ENCODE data around the gene HCN2. TPM values are rescaled to one million over a fixed set of nuclear protein-coding genes. Genes with fewer than 3 reads are reported as not detected.

Gene HCN2
- total and polyA plus RNA-seq, 10 of the 15 experiments (the other 5 are each of a cell fraction or from before 2014, with no cell fraction given), result 0.01 to 0.54 (median 0.08) TPM; not detected in 4

- in situ Hi-C loops (cut with MboI), result no loop called here
- 66% methylated on average over 24 of the region's 30 CpGs for WGBS (ENCODE audit: insufficient coverage, insufficient replicate concordance, low lambda C conversion rate, missing lambda C conversion rate)
- Histone ChIP-seq H3K27me3 (replicated peaks in 1 of 2; ENCODE audit: control insufficient read depth in 2 of 2, insufficient read depth in 2 of 2, low read length in 1 of 2) (no peaks in the 10 kb centered on the region), H3K4me3 (no peak overlapping the region), H4K20me1 (ENCODE audit: control insufficient read depth, insufficient read depth) (no peaks in the 10 kb centered on the region), H3K79me2 (ENCODE audit: control insufficient read depth, insufficient read depth, low read length) (no peaks in the 10 kb centered on the region), H3K4me2 (ENCODE audit: control insufficient read depth, insufficient read depth) (no peak overlapping the region), H3K4me1 (ENCODE audit: control insufficient read depth, insufficient read depth, low read length) (peaks cover 8% of the 10 kb centered on the region), H3K36me3 (ENCODE audit: control insufficient read depth in 2 of 2, insufficient read depth in 2 of 2, low read length in 1 of 2) (no peaks in the 10 kb centered on the region), H3K9me3 (replicated peaks; ENCODE audit: control insufficient read depth, insufficient read depth, low read length) (no peaks in the 10 kb centered on the region), H2AFZ (ENCODE audit: control insufficient read depth, low read depth, low read length) (no peak overlapping the region), H3K27ac (ENCODE audit: control insufficient read depth, insufficient read depth) (no peak overlapping the region), H3K9ac (ENCODE audit: control insufficient read depth, insufficient read depth, low read length) (no peak overlapping the region)
- no peak for DNase-seq (ENCODE audit: low read depth, low spot score)
- intact Hi-C loops (cut with micrococcal nuclease; ENCODE audit: unreplicated experiment), result no loop called here
- ATAC-seq, result no peak
- POLR2A ChIA-PET, result no interaction called here
- no peak for TF ChIP-seq CREB1 (IDR thresholded peaks at IDR 0.05; ENCODE audit: low read depth)
- no peak for TF ChIP-seq ATF3 (IDR thresholded peaks at IDR 0.05; ENCODE audit: borderline replicate concordance, extremely low read depth, low read depth, low read length)
- no peak for TF ChIP-seq JUND (IDR thresholded peaks at IDR 0.05; ENCODE audit: low read depth, low read length)
- no peak for TF ChIP-seq RELA (IDR thresholded peaks at IDR 0.05; ENCODE audit: borderline replicate concordance, partially characterized antibody)
- FAIRE-seq, result no peak
- RAD21 ChIA-PET (ENCODE audit: unreplicated experiment), result no interaction called here
- no TSS peak for BruUV-seq (replicated peaks)
- SMC1A ChIA-PET (ENCODE audit: uncharacterized antibody, unreplicated experiment), result no interaction called here
- CTCF ChIA-PET, result no interaction called here
Observed at GRCh38 chr19:608155-609003, 18.7 kb downstream of the HCN2 start.

DNA sequence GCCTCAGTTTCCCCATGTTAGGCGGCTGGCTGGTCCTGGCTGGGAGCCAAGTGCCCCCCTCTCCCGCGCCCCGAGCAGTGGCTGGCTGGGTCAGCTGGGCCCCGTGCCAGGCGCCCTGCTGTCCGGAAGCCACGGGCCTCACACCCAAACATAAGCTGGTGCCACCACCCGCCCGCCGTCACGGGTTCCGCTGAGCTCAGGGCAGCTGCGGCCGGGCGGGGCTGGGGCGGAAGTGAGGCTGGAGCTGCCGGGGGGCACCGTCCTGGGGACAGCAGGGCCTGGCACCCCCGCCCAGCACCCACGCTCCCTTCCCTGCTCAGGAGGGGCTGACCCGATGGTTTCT, 19.3 kb downstream of the HCN2 start:
- Histone ChIP-seq H3K27ac (ENCODE audit: control insufficient read depth, insufficient read depth) (no peak overlapping the region), H3K27me3 (replicated peaks in 1 of 2; ENCODE audit: control insufficient read depth in 2 of 2, insufficient read depth in 2 of 2, low read length in 1 of 2) (no peaks in the 10 kb centered on the region), H3K4me2 (ENCODE audit: control insufficient read depth, insufficient read depth) (no peak overlapping the region), H4K20me1 (ENCODE audit: control insufficient read depth, insufficient read depth) (no peaks in the 10 kb centered on the region), H3K4me1 (ENCODE audit: control insufficient read depth, insufficient read depth, low read length) (peaks cover 8% of the 10 kb centered on the region), H3K79me2 (ENCODE audit: control insufficient read depth, insufficient read depth, low read length) (no peaks in the 10 kb centered on the region), H3K36me3 (ENCODE audit: control insufficient read depth in 2 of 2, insufficient read depth in 2 of 2, low read length in 1 of 2) (no peaks in the 10 kb centered on the region), H3K9ac (ENCODE audit: control insufficient read depth, insufficient read depth, low read length) (no peak overlapping the region), H3K9me3 (replicated peaks; ENCODE audit: control insufficient read depth, insufficient read depth, low read length) (no peaks in the 10 kb centered on the region), H3K4me3 (no peak overlapping the region), H2AFZ (ENCODE audit: control insufficient read depth, low read depth, low read length) (no peak overlapping the region)
- no TSS peak for BruUV-seq (replicated peaks)
- FAIRE-seq (no peak), DNase-seq (ENCODE audit: low read depth, low spot score) (no peak), ATAC-seq (no peak)
- ChIA-PET CTCF (no interaction called here), POLR2A (no interaction called here), RAD21 (ENCODE audit: unreplicated experiment) (no interaction called here), SMC1A (ENCODE audit: uncharacterized antibody, unreplicated experiment) (no interaction called here)
- in situ Hi-C loops (cut with MboI) (no loop called here), intact Hi-C loops (cut with micrococcal nuclease; ENCODE audit: unreplicated experiment) (no loop called here)
- 83% methylated on average over 15 of the region's 22 CpGs for WGBS (ENCODE audit: insufficient coverage, insufficient replicate concordance, low lambda C conversion rate, missing lambda C conversion rate)
- TF ChIP-seq NR2C2 (IDR thresholded peaks at IDR 0.05; ENCODE audit: borderline replicate concordance, control insufficient read depth, insufficient read length, low read depth) (no peak), KAT2A (conservative IDR thresholded peaks at IDR 0.05; ENCODE audit: control insufficient read depth, low read depth, low read length) (no peak), HCFC1 (IDR thresholded peaks at IDR 0.05; ENCODE audit: low read length) (no peak), NRF1 (conservative IDR thresholded peaks at IDR 0.05; ENCODE audit: low read depth, low read length) (no peak), IKZF1 (conservative IDR thresholded peaks at IDR 0.05) (no peak), TBL1XR1 (IDR thresholded peaks at IDR 0.05; ENCODE audit: low read depth, low read length) (no peak)
- TF ChIP-seq, protein P1, sequence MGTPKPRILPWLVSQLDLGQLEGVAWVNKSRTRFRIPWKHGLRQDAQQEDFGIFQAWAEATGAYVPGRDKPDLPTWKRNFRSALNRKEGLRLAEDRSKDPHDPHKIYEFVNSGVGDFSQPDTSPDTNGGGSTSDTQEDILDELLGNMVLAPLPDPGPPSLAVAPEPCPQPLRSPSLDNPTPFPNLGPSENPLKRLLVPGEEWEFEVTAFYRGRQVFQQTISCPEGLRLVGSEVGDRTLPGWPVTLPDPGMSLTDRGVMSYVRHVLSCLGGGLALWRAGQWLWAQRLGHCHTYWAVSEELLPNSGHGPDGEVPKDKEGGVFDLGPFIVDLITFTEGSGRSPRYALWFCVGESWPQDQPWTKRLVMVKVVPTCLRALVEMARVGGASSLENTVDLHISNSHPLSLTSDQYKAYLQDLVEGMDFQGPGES (IDR thresholded peaks at IDR 0.05), result no peak
- TF ChIP-seq, protein P2, sequence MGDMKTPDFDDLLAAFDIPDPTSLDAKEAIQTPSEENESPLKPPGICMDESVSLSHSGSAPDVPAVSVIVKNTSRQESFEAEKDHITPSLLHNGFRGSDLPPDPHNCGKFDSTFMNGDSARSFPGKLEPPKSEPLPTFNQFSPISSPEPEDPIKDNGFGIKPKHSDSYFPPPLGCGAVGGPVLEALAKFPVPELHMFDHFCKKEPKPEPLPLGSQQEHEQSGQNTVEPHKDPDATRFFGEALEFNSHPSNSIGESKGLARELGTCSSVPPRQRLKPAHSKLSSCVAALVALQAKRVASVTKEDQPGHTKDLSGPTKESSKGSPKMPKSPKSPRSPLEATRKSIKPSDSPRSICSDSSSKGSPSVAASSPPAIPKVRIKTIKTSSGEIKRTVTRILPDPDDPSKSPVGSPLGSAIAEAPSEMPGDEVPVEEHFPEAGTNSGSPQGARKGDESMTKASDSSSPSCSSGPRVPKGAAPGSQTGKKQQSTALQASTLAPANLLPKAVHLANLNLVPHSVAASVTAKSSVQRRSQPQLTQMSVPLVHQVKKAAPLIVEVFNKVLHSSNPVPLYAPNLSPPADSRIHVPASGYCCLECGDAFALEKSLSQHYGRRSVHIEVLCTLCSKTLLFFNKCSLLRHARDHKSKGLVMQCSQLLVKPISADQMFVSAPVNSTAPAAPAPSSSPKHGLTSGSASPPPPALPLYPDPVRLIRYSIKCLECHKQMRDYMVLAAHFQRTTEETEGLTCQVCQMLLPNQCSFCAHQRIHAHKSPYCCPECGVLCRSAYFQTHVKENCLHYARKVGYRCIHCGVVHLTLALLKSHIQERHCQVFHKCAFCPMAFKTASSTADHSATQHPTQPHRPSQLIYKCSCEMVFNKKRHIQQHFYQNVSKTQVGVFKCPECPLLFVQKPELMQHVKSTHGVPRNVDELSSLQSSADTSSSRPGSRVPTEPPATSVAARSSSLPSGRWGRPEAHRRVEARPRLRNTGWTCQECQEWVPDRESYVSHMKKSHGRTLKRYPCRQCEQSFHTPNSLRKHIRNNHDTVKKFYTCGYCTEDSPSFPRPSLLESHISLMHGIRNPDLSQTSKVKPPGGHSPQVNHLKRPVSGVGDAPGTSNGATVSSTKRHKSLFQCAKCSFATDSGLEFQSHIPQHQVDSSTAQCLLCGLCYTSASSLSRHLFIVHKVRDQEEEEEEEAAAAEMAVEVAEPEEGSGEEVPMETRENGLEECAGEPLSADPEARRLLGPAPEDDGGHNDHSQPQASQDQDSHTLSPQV (IDR thresholded peaks at IDR 0.05), result no peak
